A673 (cell line): Measurements from ENCODE around the gene FGF12. TPM values are rescaled to one million over a fixed set of nuclear protein-coding genes. Genes with fewer than 3 reads are reported as not detected.

Source experiments
- BruUV-seq: library from RNA; stranded (reverse); fragments of 400-500 nt; replicated peaks from 2 replicates; lab custom pipeline; 2021; lab: Mats Ljungman, UMichigan
- CTCF ChIA-PET: fragments of 300-600 bp; sonication (Branson Sonifier 250); formaldehyde crosslinking; loops from one replicate; lab custom pipeline; 2022; ENCODE audit warnings: antibody characterized with exemption; lab: Charles Lee
- POLR2A ChIA-PET: fragments of 300-600 bp; sonication (Branson Sonifier 250); formaldehyde crosslinking; loops from one replicate; lab custom pipeline; 2022; ENCODE audit warnings: antibody characterized with exemption; ENCODE audit not compliant: low non-redundant PET; lab: Charles Lee
- DNase-seq: peaks from one replicate; pipeline ENCODE4 v3.0.0-alpha.2; 2015; ENCODE audit warnings: low spot score
- H3K27ac ChIP-seq: fragments of 200-600 bp; sonication (generic); 2 replicates; pipeline ENCODE4 v1.5.1; 2016; ENCODE audit warnings: mixed run types, low read depth, mild to moderate bottlenecking, mixed read lengths, antibody characterized with exemption, low read length; ENCODE audit not compliant: poor library complexity, severe bottlenecking
- H3K27me3 ChIP-seq: fragments of 200-600 bp; sonication (generic); replicated peaks from 2 replicates; pipeline ENCODE4 v1.6.1; 2017; ENCODE audit warnings: mixed run types, low read depth, mild to moderate bottlenecking, mixed read lengths, antibody characterized with exemption, low read length; ENCODE audit not compliant: insufficient read depth, poor library complexity
- H3K36me3 ChIP-seq: fragments of 200-600 bp; sonication (generic); 2 replicates; pipeline ENCODE4 v1.6.1; 2016; ENCODE audit warnings: mixed run types, mild to moderate bottlenecking, mixed read lengths, antibody characterized with exemption, low read length; ENCODE audit not compliant: insufficient read depth, poor library complexity, severe bottlenecking
- H3K4me1 ChIP-seq: fragments of 200-600 bp; sonication (generic); 2 replicates; pipeline ENCODE4 v1.6.1; 2017; ENCODE audit warnings: mixed run types, mild to moderate bottlenecking, mixed read lengths, antibody characterized with exemption, low read length; ENCODE audit not compliant: insufficient read depth, poor library complexity, severe bottlenecking
- H3K4me3 ChIP-seq: fragments of 200-600 bp; sonication (generic); 2 replicates; pipeline ENCODE4 v1.5.1; 2016; ENCODE audit warnings: low read depth, mixed run types, mild to moderate bottlenecking, mixed read lengths, low read length; ENCODE audit not compliant: poor library complexity, severe bottlenecking
- H3K9me3 ChIP-seq: fragments of 200-600 bp; sonication (generic); 2 replicates; pipeline ENCODE4 v1.6.1; 2016; ENCODE audit warnings: mixed run types, low read depth, mild to moderate bottlenecking, mixed read lengths, antibody characterized with exemption, low read length; ENCODE audit not compliant: poor library complexity, severe bottlenecking
- CTCF ChIP-seq: fragments of 300-800, 200-600 bp; sonication (generic); conservative IDR thresholded peaks from 2 replicates; pipeline ENCODE4 v1.5.1; 2017; ENCODE audit warnings: low read depth, mild to moderate bottlenecking, antibody characterized with exemption, low read length, moderate library complexity, mixed read lengths
- EZH2 ChIP-seq: fragments of 200-600 bp; sonication (generic); IDR thresholded peaks from 2 replicates; pipeline ENCODE4 v1.6.1; 2017; ENCODE audit warnings: borderline replicate concordance, low read depth, mild to moderate bottlenecking, mixed read lengths, antibody characterized with exemption, low read length; ENCODE audit not compliant: poor library complexity, severe bottlenecking
- intact Hi-C: fragments of 100-400 bp; cut with micrococcal nuclease; formaldehyde crosslinking; loops from one replicate; pipeline ENCODE4 v1.10.0; 2022; ENCODE audit not compliant: unreplicated experiment
- total RNA-seq: library from RNA; stranded (reverse); gene quantifications from 2 replicates; pipeline ENCODE4 v1.2.3, GENCODE V29; 2021

Gene FGF12
- total RNA-seq, 1 experiment from 2014 or later: 2.3 TPM

- POLR2A ChIA-PET: no interaction called here
- Histone ChIP-seq H3K4me3 (no peak overlapping the region), H3K27me3 (no peaks in the 10 kb centered on the region), H3K4me1 (no peaks in the 10 kb centered on the region), H3K9me3 (peaks cover under 1% of the 10 kb centered on the region), H3K27ac (no peak overlapping the region), H3K36me3 (no peaks in the 10 kb centered on the region)
- no peak for TF ChIP-seq CTCF
- no peak for TF ChIP-seq EZH2
- no TSS peak for BruUV-seq
- intact Hi-C loops: no loop called here
- no peak for DNase-seq
- CTCF ChIA-PET: no interaction called here
Measured at GRCh38 chr3:192108820-192109219, 618.5 kb downstream of the FGF12 start.

GRCh38 chr3:192106543-192106942, 620.8 kb downstream of the FGF12 start:
- CTCF ChIA-PET: no interaction called here
- no TSS peak for BruUV-seq

GRCh38 chr3:192092388-192093005, 634.8 kb downstream of the FGF12 start:
- BruUV-seq: no TSS peak
- no peak for DNase-seq
- POLR2A ChIA-PET: no interaction called here
- Histone ChIP-seq H3K36me3 (no peaks in the 10 kb centered on the region), H3K4me1 (no peaks in the 10 kb centered on the region), H3K27me3 (no peaks in the 10 kb centered on the region), H3K4me3 (no peak overlapping the region), H3K27ac (no peak overlapping the region), H3K9me3 (no peaks in the 10 kb centered on the region)
- intact Hi-C loops: no loop called here
- TF ChIP-seq EZH2 (no peak), CTCF (no peak)
- CTCF ChIA-PET: no interaction called here

More at GRCh38 chr3:192106543-192106942, 620.8 kb downstream of the FGF12 start:
- TF ChIP-seq EZH2: no peak
- no peak for TF ChIP-seq CTCF
- Histone ChIP-seq H3K9me3 (no peaks in the 10 kb centered on the region), H3K4me1 (no peaks in the 10 kb centered on the region), H3K27ac (no peak overlapping the region), H3K36me3 (no peaks in the 10 kb centered on the region), H3K27me3 (no peaks in the 10 kb centered on the region), H3K4me3 (no peak overlapping the region)
- POLR2A ChIA-PET: no interaction called here
- intact Hi-C loops: no loop called here
- no peak for DNase-seq
